BJ (cell line): Measurements from ENCODE around the gene CHN2. TPM values are rescaled to one million over a fixed set of nuclear protein-coding genes. Genes with fewer than 3 reads are reported as not detected.

ENCODE experiments used
- CTCF ChIA-PET: fragments of 350-600 bp; formaldehyde crosslinking; extraction: SDS; loops from one replicate; lab custom pipeline; 2021; ENCODE audit warnings: antibody characterized with exemption, inconsistent platforms; lab: Yijun Ruan, JAX
- POLR2A ChIA-PET: fragments of 300-600 bp; sonication (Branson Sonifier 250); formaldehyde crosslinking; extraction: SDS; loops from one replicate; lab custom pipeline; 2021; ENCODE audit warnings: antibody characterized with exemption; lab: Charles Lee
- DNase-seq: peaks from one replicate; pipeline ENCODE4 v3.0.0-alpha.2; 2011; ENCODE audit warnings: low read depth
- H3K27me3 ChIP-seq: 2 replicates; pipeline ENCODE4 v1.6.0; 2011; ENCODE audit warnings: low read length; ENCODE audit not compliant: control insufficient read depth, insufficient read depth
- H3K36me3 ChIP-seq: 2 replicates; pipeline ENCODE4 v1.5.1; 2011; ENCODE audit warnings: low read length; ENCODE audit not compliant: control insufficient read depth, insufficient read depth
- H3K4me3 ChIP-seq: 2 replicates; pipeline ENCODE4 v1.5.1; 2011; ENCODE audit warnings: low read depth, mild to moderate bottlenecking, control low read depth, low read length
- polyA plus RNA-seq: library from polyadenylated mRNA; depleted of rRNA; stranded (reverse); fragments of >200 nt; gene quantifications from 2 replicates; pipeline ENCODE4 v1.2.3, GENCODE V29; 2011
- TF ChIP-seq, protein P1 (sequence below): IDR thresholded peaks from 2 replicates; pipeline ENCODE4 v1.5.1; 2011; ENCODE audit warnings: low read depth, mild to moderate bottlenecking, control low read depth, inconsistent platforms, low read length, moderate library complexity; ENCODE audit not compliant: insufficient read depth

The CHN2 gene
- polyA plus RNA-seq, 1 experiment, result not detected

DNA sequence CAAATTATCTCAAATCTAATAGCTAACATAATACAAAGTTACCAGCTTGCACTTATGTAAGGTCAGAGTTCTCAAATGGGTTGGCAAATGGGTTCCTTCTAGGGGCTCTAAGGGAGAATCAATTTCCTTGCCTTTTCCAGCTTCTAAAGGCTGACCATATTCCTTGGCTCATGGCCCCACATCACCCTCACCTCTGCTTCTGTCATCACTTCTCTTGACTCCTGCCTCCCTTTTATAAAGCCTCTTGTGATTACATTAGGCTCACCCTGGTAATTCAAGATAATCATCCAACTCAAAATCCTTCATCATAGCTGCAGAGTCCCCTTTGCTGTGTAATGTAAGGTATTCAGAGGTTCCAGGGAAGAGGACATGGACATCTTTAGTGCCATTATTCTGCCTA is 42.1 kb downstream of the CHN2 start:
- H3K36me3 ChIP-seq, result no peaks in the 10 kb centered on the region
- CTCF ChIA-PET, result no interaction called here
- TF ChIP-seq, protein P1, sequence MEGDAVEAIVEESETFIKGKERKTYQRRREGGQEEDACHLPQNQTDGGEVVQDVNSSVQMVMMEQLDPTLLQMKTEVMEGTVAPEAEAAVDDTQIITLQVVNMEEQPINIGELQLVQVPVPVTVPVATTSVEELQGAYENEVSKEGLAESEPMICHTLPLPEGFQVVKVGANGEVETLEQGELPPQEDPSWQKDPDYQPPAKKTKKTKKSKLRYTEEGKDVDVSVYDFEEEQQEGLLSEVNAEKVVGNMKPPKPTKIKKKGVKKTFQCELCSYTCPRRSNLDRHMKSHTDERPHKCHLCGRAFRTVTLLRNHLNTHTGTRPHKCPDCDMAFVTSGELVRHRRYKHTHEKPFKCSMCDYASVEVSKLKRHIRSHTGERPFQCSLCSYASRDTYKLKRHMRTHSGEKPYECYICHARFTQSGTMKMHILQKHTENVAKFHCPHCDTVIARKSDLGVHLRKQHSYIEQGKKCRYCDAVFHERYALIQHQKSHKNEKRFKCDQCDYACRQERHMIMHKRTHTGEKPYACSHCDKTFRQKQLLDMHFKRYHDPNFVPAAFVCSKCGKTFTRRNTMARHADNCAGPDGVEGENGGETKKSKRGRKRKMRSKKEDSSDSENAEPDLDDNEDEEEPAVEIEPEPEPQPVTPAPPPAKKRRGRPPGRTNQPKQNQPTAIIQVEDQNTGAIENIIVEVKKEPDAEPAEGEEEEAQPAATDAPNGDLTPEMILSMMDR, result no peak
- POLR2A ChIA-PET, result no interaction called here
- H3K27me3 ChIP-seq, result no peaks in the 10 kb centered on the region
- no peak overlapping the region for H3K4me3 ChIP-seq
- no peak for DNase-seq

DNA sequence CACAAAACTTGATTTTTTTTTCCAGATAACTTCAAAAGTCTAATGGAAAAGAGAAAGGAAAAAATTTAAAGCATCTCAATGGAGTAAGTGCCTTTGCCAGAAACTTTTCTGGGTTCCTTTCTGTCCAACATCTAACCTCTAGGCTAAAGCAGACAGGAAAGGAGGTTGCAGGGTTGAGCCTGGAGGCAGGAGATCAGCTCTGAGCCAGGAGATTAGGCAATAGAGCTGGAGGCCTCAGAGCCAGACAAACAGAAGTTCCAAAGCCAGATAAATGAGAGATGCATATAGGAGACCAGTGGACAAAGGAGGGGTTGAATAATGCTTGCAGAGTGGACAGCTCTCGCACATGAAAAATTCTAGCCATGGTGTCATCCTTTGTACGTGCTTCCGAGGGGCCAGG is 42.9 kb downstream of the CHN2 start:
- ChIA-PET POLR2A (no interaction called here), CTCF (interaction anchor here (1.1 to 1.4 kb wide), 2 partner anchors 48 to 101 kb away, joined by 3 to 4 read pairs; no protein-coding TSS in a partner anchor)
- Histone ChIP-seq H3K36me3 (no peaks in the 10 kb centered on the region), H3K27me3 (no peaks in the 10 kb centered on the region), H3K4me3 (no peak overlapping the region)
- DNase-seq, result no peak
- TF ChIP-seq, protein P1, result no peak

DNA sequence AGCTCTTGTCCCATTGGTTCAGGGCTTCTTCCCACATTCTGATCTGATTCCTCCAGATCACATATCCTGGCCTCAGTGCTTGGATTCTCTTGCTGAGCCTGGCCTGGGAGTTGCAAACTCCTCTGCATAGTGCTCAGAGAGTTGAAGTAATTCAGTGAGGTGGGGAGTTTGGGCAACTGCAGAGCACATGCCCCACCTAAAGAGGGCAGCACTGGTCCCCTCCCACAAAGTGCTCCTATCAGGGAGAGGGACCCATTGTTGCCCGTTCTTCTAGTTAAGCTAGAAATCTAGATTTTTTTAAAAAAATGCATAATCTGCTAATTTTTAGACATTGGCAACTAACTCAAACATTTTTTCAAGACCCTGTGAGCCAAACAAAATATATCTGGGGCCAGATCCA is 45.1 kb downstream of the CHN2 start:
- Histone ChIP-seq H3K36me3 (no peaks in the 10 kb centered on the region), H3K27me3 (no peaks in the 10 kb centered on the region), H3K4me3 (no peak overlapping the region)
- TF ChIP-seq, protein P1, result peak; percentile 19; the same call in 1 of the 2 replicates
- no peak for DNase-seq
- CTCF ChIA-PET, result no interaction called here
- POLR2A ChIA-PET, result no interaction called here

DNA sequence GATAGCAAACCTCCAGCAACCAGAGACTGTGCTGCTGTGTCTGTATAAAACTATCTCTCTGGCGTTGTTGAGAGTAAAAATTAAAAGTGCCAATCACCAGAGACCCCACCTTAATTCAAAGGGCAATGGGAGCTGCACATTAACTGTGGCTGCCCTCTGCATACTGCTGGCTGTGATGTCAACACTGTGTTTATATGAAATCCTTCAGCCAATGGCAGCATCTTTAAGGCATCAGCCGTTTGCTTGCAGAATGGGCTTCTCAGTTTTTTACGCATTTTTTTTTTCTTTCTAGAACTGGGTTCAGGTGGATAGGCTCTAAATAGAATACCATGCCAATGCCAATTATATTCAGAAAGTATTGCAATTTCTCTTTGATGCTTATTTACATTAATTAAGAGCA is 47.7 kb downstream of the CHN2 start:
- H3K36me3 ChIP-seq, result no peaks in the 10 kb centered on the region
- POLR2A ChIA-PET, result no interaction called here
- H3K27me3 ChIP-seq, result no peaks in the 10 kb centered on the region
- H3K4me3 ChIP-seq, result no peak overlapping the region
- DNase-seq, result no peak
- CTCF ChIA-PET, result interaction anchor here (0.6 kb wide), 1 partner anchor 106 kb away, joined by 3 read pairs; no protein-coding TSS in a partner anchor
- TF ChIP-seq, protein P1, result no peak

DNA sequence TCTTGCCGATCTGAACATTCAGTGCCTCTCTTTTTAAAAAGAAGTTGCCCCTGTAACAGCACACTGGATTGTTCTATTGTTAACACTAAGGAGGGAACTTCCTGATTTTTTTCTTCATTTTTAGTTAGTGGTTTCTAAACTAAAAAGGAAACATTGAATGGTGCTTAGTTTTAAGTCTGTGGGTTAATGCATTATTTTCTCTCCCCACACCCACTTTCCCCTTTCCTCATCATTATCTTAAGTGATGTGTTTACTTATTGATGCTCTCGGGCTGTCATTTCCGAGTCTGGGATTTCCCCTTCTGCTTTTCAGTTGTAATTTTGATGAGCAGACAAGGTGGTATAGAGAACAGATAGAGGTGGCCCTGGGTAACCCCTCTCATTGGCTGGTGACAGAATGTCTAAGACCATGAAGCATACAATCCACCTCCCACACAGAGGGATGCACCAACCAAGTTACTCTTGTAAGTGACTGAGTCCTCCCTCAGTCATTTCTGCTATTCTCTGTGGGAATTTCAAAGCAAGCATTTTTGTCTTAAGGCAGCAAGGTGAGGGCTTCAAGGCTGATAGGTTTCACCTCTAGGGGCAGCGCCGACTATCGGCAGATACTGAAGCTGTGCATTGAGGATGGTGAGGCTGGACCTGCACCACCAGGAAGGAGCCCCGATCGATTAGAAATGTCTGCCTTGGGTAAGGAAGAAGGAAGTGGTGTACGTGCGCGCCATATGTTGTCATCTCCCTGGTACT is 49.5 kb downstream of the CHN2 start:
- no peak for DNase-seq
- POLR2A ChIA-PET, result no interaction called here
- Histone ChIP-seq H3K27me3 (no peaks in the 10 kb centered on the region), H3K36me3 (no peaks in the 10 kb centered on the region), H3K4me3 (no peak overlapping the region)
- CTCF ChIA-PET, result no interaction called here
- TF ChIP-seq, protein P1, result no peak
